Kidney (tissue), 14 donors: Measurements from ENCODE around the gene NFX1. TPM values are rescaled to one million over a fixed set of nuclear protein-coding genes. Genes with fewer than 3 reads are reported as not detected.

ENCODE experiments used
- DNase-seq, 5 donors: peaks; one replicate each; pipeline ENCODE4 v3.0.0-alpha.2; 2013 to 2020
- FAIRE-seq: peaks from 2 replicates; lab custom pipeline; 2012; peaks lifted over from hg19 to GRCh38; lab: Jason Lieb, UNC
- H3K27ac ChIP-seq, 2 donors: one replicate each; pipeline ENCODE4 v1.7.0; 2013; ENCODE audit warnings: low read depth in 2 of 2, low read length in 2 of 2, inconsistent platforms in 1 of 2
- H3K27me3 ChIP-seq: one replicate; pipeline ENCODE4 v1.7.1; 2013; ENCODE audit warnings: low read length, inconsistent platforms; ENCODE audit not compliant: control insufficient read depth, insufficient read depth
- H3K36me3 ChIP-seq, 3 donors: one replicate each; pipeline versions ENCODE4 v1.7.0 to v1.7.1; 2013; ENCODE audit warnings: low read length in 3 of 3, control low read depth in 1 of 3, inconsistent platforms in 1 of 3; ENCODE audit not compliant: insufficient read depth in 3 of 3, control insufficient read depth in 2 of 3
- H3K4me1 ChIP-seq, 3 donors: one replicate each; pipeline versions ENCODE4 v1.7.0 to v1.7.1; 2013; ENCODE audit warnings: low read length in 3 of 3, inconsistent platforms in 1 of 3, low read depth in 1 of 3; ENCODE audit not compliant: control insufficient read depth in 2 of 3, insufficient read depth in 2 of 3
- H3K4me3 ChIP-seq, 3 donors: one replicate each; pipeline versions ENCODE4 v1.7.0 to v1.8.1; 2013; ENCODE audit warnings: low read length in 3 of 3, control low read depth in 1 of 3, inconsistent platforms in 1 of 3
- H3K9ac ChIP-seq, 3 donors: one replicate each; pipeline versions ENCODE4 v1.7.0 to v1.7.1; 2013; ENCODE audit warnings: low read length in 3 of 3, control low read depth in 1 of 3, inconsistent platforms in 1 of 3
- H3K9me3 ChIP-seq, 3 donors: one replicate each; pipeline versions ENCODE4 v1.7.0 to v1.7.1; 2013; ENCODE audit warnings: low read length in 3 of 3, control low read depth in 1 of 3, inconsistent platforms in 1 of 3; ENCODE audit not compliant: control insufficient read depth in 2 of 3, insufficient read depth in 1 of 3
- CTCF ChIP-seq: IDR thresholded peaks from 3 replicates; pipeline ENCODE4 v1.5.1; 2012; ENCODE audit warnings: mild to moderate bottlenecking, moderate library complexity, borderline replicate concordance; ENCODE audit not compliant: insufficient read depth; ENCODE audit errors: extremely low read depth
- intact Hi-C: fragments of 100-400 bp; cut with DNase I; formaldehyde crosslinking; loops from one replicate; pipeline ENCODE4 v1.11.1; 2022
- polyA plus RNA-seq: library from polyadenylated mRNA; stranded (reverse); fragments of 350-450 nt; fragmentation: Illumina TruSeq; extraction: RNeasy Lipid Tissue Mini Kit (QIAGEN cat#74804); gene quantifications from one replicate; pipeline ENCODE4 v1.2.3, GENCODE V29; 2014; ENCODE audit warnings: low read depth, low replicate concordance; ENCODE audit not compliant: insufficient read depth
- total RNA-seq: library from RNA; stranded (reverse); fragmentation: NEBNext Ultra II Directional; extraction: Animal tissue kit (Norgen Biotek cat#: 25700); gene quantifications from one replicate; pipeline ENCODE4 v1.2.1, GENCODE V29; 2021
- donor health status: control.
- donor health status: control.
- donor health status: control.
- donor health status: control.
- donor health status: control.
- donor health status: DM: yes; HTN: yes; CAD: no.
- donor health status: Normal renal cell carcinoma (clear cell type).

NFX1 gene
- total and polyA plus RNA-seq, 2 donors from 2014 or later: 12.2 to 46.3 TPM

GRCh38 chr9:33248606-33249005, 41.7 kb upstream of the NFX1 start:
- Histone ChIP-seq H3K4me3 (no peak overlapping the region), H3K4me1 (no peaks in the 10 kb centered on the region), H3K9ac (no peak overlapping the region), H3K27ac (no peak overlapping the region), H3K27me3 (no peaks in the 10 kb centered on the region), H3K9me3 (no peaks in the 10 kb centered on the region), H3K36me3 (peaks cover 0 to 8% (median 4%) of the 10 kb centered on the region in 3 donors)
- DNase-seq (no peak), FAIRE-seq (no peak)
- TF ChIP-seq CTCF: no peak
- intact Hi-C loops: no loop called here

GRCh38 chr9:33249087-33249658, 41.1 kb upstream of the NFX1 start:
- H3K27ac ChIP-seq: no peak overlapping the region
- no peak overlapping the region for H3K4me3 ChIP-seq
- H3K9ac ChIP-seq: no peak overlapping the region
- DNase-seq (no peak), FAIRE-seq (no peak)
- intact Hi-C loops: no loop called here
- H3K27me3 ChIP-seq: no peaks in the 10 kb centered on the region
- H3K9me3 ChIP-seq: no peaks in the 10 kb centered on the region
- H3K36me3 ChIP-seq: peaks cover 0 to 8% (median 5%) of the 10 kb centered on the region in 3 donors
- no peak for TF ChIP-seq CTCF
- H3K4me1 ChIP-seq: no peaks in the 10 kb centered on the region

GRCh38 chr9:33249983-33250382, 40.3 kb upstream of the NFX1 start:
- Histone ChIP-seq H3K9ac (no peak overlapping the region), H3K4me1 (peaks cover 0 to 5% (median 0%) of the 10 kb centered on the region in 3 donors), H3K27me3 (no peaks in the 10 kb centered on the region), H3K36me3 (peaks cover 0 to 16% (median 10%) of the 10 kb centered on the region in 3 donors), H3K27ac (no peak overlapping the region), H3K4me3 (no peak overlapping the region), H3K9me3 (no peaks in the 10 kb centered on the region)
- FAIRE-seq: no peak
- no peak for TF ChIP-seq CTCF
- no peak for DNase-seq
- intact Hi-C loops: no loop called here

GRCh38 chr9:33250458-33250995, 39.8 kb upstream of the NFX1 start:
- intact Hi-C loops: no loop called here
- FAIRE-seq (no peak), DNase-seq (no peak)
- H3K27ac ChIP-seq: no peak overlapping the region
- H3K9ac ChIP-seq: no peak overlapping the region
- peaks cover under 1 to 22% (median 15%) of the 10 kb centered on the region in 3 donors for H3K36me3 ChIP-seq
- no peaks in the 10 kb centered on the region for H3K27me3 ChIP-seq
- no peaks in the 10 kb centered on the region for H3K9me3 ChIP-seq
- no peak for TF ChIP-seq CTCF
- peaks cover 0 to 6% (median 0%) of the 10 kb centered on the region in 3 donors for H3K4me1 ChIP-seq
- no peak overlapping the region for H3K4me3 ChIP-seq
